Left colon (tissue), 2 donors: ENCODE measurements around the gene IGFBP7. TPM values are rescaled to one million over a fixed set of nuclear protein-coding genes. Genes with fewer than 3 reads are reported as not detected.

Experiments
- ATAC-seq: fragments of 200-7000 bp; cut with Tn5 transposase; one replicate; pipeline ENCODE4 v1.9.1; 2020; ENCODE audit warnings: mild to moderate bottlenecking, moderate library complexity
- DNase-seq, 2 donors: peaks; one replicate each; pipeline ENCODE4 v3.0.0-alpha.2; 2020
- intact Hi-C, 2 donors: fragments of 100-400 bp; cut with DNase I in 1 of 2; cut with micrococcal nuclease in 1 of 2; formaldehyde crosslinking; loops; one replicate each; pipeline versions ENCODE4 v1.11.2 to v1.14.0; 2022; cut with DNase I, micrococcal nuclease
- total RNA-seq, 2 donors: library from RNA; stranded (reverse); fragmentation: NEBNext Ultra II Directional; extraction: Animal tissue kit (Norgen Biotek cat#: 25700); gene quantifications; one replicate each; pipeline ENCODE4 v1.2.1, GENCODE V29; 2021
- donor health status: DM: no; HTN: no; CAD: no.
- donor health status: DM: yes; HTN: yes; CAD: no.

Gene IGFBP7
- total RNA-seq, 2 donors from 2014 or later, result 55.3 to 98.0 TPM

- no peak for ATAC-seq
- DNase-seq, result peak; percentile 18 to 56
- intact Hi-C loops, result no loop called here
Observed at GRCh38 chr4:57102050-57102624, 8.0 kb downstream of the IGFBP7 start.

GRCh38 chr4:57100979-57101651 is 9.1 kb downstream of the IGFBP7 start:
- intact Hi-C loops, result no loop called here
- DNase-seq, result no peak

GRCh38 chr4:57099363-57099762 is 10.8 kb downstream of the IGFBP7 start:
- no peak for DNase-seq
- intact Hi-C loops, result no loop called here
- ATAC-seq, result no peak

More at GRCh38 chr4:57100979-57101651, 9.1 kb downstream of the IGFBP7 start:
- no peak for ATAC-seq

DNA sequence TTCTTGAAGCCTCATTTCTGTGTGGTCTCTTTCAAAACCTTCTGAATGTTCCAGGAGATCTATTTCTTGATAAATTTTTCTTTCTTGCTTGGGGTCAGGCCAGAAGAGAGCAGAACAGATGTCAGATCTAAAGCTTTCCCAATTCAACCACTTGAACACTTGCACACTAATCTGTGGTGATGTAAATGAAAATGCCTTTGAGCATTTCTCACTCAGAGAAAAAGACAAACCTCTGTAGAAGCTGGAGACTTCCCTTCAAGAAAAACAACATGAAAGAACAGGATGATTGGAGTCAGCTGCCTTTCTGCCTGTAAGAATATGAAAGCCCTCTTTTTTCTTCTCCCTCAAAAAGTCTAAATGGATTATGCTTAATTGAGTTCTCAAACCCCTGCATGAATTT is 11.2 kb downstream of the IGFBP7 start:
- DNase-seq (no peak), ATAC-seq (no peak)
- intact Hi-C loops, result no loop called here

- DNase-seq (no peak), ATAC-seq (no peak)
- intact Hi-C loops, result no loop called here
Observed at GRCh38 chr4:57098415-57098814, 11.8 kb downstream of the IGFBP7 start.

GRCh38 chr4:57097711-57098110 is 12.5 kb downstream of the IGFBP7 start:
- ATAC-seq (no peak), DNase-seq (no peak)
- intact Hi-C loops, result no loop called here

GRCh38 chr4:57095956-57096355 is 14.2 kb downstream of the IGFBP7 start:
- ATAC-seq (no peak), DNase-seq (no peak)
- intact Hi-C loops, result no loop called here

GRCh38 chr4:57095245-57095644 is 14.9 kb downstream of the IGFBP7 start:
- intact Hi-C loops, result no loop called here
- ATAC-seq (no peak), DNase-seq (no peak)

DNA sequence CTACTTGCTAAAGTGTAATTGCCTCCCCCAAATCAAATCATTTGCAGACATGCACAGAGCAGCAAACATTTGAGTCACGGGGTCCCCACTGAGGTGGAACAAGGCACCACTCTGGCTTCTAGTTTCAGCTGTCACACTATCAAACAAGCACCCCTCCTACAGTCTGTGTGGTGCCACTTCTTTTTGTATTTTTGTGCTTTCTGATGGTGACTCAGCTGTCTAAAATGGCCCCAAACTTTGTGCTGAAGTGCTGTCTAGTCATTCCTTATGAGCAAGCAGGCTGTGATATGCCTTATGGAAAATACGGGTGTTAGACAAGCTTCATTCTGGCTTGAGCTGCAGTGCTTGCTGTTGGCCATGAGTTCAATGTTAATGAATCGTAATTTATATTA is 15.4 kb downstream of the IGFBP7 start:
- ATAC-seq (no peak), DNase-seq (no peak)
- intact Hi-C loops, result no loop called here

DNA sequence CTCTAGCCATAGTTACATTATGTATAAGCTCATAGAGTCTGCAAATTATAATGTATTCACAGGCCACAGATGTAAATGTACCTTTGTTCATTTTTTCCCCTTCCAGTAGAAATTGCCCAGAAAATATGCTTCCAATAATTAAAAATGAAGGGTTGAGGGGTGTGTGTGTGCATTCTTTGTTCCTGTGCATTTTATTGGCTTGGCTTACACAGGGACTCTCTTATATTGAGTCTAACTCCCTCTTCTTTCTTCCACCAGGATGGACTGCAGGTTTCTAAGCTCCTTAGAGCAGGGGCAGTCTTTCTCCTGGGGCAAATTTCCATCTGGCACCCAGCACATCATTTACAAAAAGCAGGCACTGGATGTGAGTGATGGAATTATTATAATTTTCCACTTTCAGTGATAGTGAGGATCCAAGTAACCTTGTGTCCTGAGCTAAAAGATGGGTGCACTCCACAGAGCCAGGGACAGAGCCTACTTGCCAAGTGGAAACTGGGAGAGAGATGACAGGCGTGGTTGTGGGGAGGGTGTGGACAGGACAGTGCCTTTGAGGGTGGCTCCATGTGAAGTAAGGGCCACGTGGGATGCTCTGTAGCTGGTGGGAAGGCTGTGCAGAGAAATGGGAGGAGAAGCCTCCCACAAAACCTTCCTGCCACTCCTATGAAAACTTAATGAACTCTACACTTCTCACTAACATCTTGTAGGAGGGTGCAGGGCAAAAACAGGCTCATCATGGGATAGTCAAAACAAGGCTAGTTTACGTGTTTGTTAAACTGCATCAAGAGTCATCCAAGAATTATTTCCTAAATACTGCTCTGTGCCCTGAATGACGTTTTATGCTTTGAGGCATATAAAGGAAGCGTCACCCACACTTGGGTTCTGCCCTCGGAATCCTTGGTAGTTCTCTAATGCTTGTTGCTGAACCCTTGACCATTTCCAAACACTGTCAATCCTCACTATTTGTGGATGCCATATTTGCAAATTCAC is 16.0 kb downstream of the IGFBP7 start:
- ATAC-seq, result no peak
- intact Hi-C loops, result no loop called here
- DNase-seq, result peak in 1 of 2 donors; percentile 31

GRCh38 chr4:57091657-57092162 is 18.5 kb downstream of the IGFBP7 start:
- DNase-seq (no peak), ATAC-seq (no peak)
- intact Hi-C loops, result no loop called here

GRCh38 chr4:57090079-57090478 is 20.1 kb downstream of the IGFBP7 start:
- no peak for DNase-seq
- intact Hi-C loops, result no loop called here
- ATAC-seq, result no peak

GRCh38 chr4:57089549-57089948 is 20.6 kb downstream of the IGFBP7 start:
- DNase-seq (no peak), ATAC-seq (no peak)
- intact Hi-C loops, result no loop called here

DNA sequence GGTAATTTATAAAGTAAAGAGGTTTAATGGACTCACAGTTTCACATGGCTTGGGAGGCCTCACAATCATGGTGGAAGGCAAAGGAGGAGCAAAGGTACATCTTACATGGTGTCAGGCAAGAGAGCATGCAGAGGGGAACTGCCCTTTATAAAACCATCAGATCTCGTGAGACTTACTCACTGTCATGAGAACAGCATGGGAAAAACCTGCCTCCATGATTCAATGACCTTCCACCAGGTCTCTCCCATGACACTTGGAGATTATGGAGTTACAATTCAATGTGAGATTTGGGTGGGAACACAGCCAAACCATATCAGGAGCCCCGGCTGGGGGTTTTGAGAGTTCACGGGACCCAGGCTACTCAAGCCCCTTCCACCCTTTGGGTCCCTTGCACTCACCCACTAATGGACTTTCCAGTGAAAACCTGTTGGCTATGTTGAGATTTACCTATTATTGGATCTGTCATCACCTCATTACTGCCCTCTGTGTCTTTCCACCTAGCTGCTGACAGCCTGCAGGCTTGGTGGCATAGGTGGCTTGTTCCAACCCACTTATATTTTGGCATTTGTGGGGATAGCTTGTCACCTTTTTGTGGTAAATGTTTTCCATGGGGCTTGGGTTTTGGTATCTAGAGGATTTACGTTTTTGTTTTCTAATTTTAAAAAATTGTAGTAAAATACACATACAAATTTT is 24.0 kb downstream of the IGFBP7 start:
- intact Hi-C loops, result no loop called here
- DNase-seq, result no peak
- ATAC-seq, result no peak

DNA sequence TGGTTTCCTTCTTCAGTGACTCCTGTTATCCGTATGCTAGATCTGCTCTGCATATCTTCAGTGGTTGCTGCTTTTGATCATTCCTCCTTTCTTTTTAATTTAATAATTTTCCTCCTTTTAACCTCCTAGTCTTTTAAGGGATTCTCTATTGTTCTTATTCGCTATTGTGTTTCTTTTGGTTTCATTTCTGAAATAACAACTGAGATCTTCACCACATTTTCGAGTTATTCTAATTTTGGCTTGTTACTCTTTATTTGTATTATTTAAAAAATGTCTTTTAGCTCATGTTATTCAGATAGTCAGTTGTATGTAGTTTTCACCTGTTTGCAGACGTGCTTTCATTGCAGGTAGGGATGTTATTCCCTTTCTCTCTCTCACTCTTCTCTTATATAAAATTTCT is 24.9 kb downstream of the IGFBP7 start:
- intact Hi-C loops, result no loop called here
- ATAC-seq, result no peak
- no peak for DNase-seq

DNA sequence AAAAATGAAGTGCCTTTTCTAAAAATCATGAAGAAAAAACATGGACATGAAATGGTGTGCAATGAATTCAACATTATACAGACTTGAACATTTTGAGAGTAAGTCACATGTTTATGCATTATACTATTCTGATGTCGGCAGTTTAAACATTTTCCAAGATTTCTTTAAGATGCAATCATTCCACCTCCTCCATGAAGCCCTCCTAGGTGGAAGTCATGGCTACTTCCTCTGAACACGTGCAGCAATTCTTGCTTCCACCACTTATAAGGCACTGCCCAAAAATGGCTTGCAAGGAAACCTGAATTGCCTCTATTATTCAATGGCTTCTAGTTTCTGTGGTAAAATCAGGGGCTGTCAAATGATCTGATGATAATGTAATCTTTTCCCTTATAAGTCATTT is 25.8 kb downstream of the IGFBP7 start:
- ATAC-seq (no peak), DNase-seq (no peak)
- intact Hi-C loops, result no loop called here

GRCh38 chr4:57083090-57083489 is 27.1 kb downstream of the IGFBP7 start:
- ATAC-seq (no peak), DNase-seq (no peak)
- intact Hi-C loops, result no loop called here

DNA sequence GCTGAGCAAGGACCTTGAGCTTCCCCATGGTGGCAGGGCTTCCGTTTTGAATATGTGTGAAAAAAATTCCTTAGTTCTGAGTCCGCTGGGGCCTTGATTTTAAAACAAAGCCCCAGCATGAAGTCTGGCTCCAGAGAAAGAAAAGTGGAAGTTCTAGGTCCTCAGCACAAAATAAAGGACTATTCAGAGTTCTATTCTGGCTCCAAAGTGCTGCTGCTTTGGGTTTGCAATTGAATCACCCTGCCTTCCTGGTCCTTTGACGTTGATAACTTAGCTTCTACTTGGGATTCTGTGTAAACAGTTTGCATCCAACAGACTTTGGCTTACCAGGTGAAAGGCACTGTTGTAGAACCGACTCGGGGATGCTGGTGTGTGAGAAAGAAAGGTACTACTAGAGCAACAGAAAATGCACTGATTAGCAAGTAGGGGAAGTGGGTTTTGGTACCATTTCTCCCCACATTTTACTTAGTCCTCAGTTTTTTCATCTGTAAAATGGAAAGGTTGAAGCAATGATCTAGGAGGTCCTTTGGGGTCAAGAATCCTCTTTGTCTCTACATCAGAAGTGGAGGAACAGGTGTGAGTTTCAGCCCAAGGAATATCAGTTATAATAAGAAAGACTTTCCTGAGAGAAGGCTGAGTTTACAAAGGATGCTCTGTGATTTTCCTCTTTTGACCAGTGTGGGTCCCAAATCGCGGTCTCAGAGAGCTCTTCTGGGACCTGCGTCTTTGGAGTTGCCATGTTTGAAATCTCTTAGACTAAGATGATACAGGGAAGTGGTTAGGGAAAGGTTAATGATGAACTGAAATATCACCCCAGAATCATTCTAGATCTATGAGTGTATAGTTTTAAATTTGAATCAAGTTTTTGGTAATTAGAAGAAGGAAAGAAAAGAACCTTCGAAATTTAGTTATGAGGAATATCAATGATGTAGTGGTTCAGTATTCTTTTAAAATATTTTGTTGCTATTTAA is 28.2 kb downstream of the IGFBP7 start:
- intact Hi-C loops, result no loop called here
- no peak for ATAC-seq
- DNase-seq, result no peak
